PC-9 (cell line): ENCODE results near the gene OSCP1.

Experiments
- CTCF ChIP-seq: fragments of 200-600 bp; sonication (generic); conservative IDR thresholded peaks from 2 replicates; pipeline ENCODE4 v1.6.1; 2017; ENCODE audit warnings: mixed run types, antibody characterized with exemption, mild to moderate bottlenecking, moderate library complexity
- EZH2 ChIP-seq: fragments of 200-600 bp; sonication (generic); IDR thresholded peaks from 2 replicates; pipeline ENCODE4 v1.8.0; 2017; ENCODE audit warnings: antibody characterized with exemption, low read depth

- no peak for TF ChIP-seq CTCF
- no peak for TF ChIP-seq EZH2
These were observed 29.9 kb upstream of the OSCP1 start for GRCh38 chr1:36480161-36480560.
